NCI-H1694 treated with DMSO at 0.1 percent for 48 hours (cell line): ENCODE data around the gene HDAC4.
"Not testable (repeated sequence)": the region's sequence is repeated elsewhere in the genome, so short reads cannot be mapped to it uniquely, and the experiment has no call there.

Experiments used
- DNase-seq: peaks from one replicate; lab custom pipeline; 2025; lab: John Stamatoyannopoulos, UW

HDAC4 gene

DNA sequence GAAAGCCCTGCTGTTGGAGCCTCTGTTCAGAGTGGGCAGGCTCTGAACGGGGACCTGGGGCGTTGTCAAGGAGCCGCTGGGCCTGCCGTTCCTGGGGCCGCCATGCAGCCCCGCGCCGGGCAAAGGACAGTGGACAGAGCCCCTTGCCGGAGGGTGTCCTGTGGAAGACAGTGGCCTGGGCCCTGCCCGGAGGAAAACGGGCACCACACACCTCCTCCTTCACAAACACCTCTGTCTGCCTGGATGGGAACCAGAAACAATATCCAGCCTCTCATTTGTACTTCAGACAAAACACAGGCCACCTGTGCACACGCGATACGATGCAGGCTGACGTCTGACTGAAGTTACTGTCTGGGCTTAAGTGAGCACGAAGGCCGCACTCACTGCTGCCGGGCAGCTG lies 319.2 kb downstream of the HDAC4 start:
- no peak for DNase-seq

DNA sequence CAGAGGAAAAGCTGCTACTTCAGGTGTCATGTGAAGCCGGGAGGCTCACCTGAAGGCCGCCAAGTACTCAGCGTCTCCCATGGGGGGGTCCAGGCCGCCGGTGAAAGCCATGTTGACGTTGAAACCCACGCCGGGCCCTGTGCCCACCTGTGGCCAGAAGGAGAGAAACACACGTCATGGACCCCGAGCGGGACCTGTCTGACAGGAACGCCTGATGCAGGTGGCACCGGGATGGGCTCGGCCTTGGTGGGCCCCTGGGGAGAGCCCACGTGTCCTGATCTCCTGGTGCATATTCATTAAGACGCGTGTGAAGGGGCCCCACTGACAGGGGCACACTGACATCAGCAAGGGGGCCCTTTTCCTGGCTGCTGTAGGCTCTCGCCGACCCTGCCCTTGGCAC lies 319.8 kb downstream of the HDAC4 start:
- no peak for DNase-seq

DNA sequence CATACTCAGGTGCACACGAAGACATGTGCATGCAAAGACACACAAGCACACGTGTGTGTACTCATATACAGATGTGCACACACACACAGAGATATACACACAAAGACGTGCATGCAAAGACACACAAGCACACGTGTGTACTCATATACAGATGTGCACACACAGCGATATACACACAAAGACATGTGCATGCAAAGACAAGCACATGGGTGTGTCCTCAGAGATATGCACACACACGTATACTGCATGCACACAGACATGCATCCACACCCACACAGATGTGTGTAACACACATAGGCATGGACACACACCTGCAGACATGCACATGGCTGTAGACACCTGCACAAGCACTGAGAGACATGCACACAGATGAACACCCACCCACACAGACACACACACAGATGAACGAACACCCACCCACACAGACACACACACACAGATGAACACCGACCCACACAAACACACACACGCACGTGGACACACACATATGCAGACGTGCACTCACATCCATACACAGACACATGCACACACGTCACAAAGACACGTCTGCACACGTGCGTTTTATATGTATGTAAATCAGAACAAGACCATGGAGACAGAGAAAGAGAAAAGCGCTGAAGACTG lies 321.0 kb downstream of the HDAC4 start:
- DNase-seq = no peak

DNA sequence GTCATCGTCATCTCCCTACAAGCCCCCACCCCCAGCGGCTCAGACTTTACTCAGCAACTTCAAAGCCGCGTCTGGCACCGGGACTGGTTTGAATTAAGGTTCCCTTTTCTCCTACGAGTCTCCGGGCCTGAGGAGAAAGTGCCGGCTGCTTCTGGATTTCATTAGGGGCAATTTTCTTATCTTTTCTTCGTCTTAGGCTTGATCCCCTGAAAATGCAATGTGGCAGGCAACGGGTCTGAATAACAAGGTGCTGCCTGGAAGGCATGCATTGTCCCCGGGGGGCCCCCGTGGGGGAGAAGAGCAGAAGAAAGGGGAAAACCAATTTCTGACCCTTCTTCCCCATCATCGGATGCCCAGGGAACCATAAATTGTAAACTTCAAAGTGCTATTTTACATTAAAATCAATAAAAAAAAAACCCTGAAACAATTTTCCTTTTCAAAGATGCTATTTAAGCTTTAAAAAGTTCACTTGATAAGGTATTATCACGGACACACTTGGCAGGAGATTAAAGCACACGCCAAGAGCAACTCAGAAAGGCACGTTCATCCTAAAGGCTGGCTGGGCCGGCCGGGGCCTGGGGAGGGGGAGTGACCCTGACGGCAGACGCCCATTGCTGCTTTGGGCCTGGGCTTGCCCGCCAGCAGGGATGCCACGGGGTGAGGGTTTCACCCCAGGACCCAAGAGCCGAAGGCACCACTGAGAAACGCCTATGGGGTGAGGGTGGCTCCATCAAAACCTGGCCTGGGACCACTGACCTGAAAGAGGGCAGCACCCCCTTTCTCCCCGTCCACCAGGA lies 322.5 kb downstream of the HDAC4 start:
- DNase-seq = no peak

DNA sequence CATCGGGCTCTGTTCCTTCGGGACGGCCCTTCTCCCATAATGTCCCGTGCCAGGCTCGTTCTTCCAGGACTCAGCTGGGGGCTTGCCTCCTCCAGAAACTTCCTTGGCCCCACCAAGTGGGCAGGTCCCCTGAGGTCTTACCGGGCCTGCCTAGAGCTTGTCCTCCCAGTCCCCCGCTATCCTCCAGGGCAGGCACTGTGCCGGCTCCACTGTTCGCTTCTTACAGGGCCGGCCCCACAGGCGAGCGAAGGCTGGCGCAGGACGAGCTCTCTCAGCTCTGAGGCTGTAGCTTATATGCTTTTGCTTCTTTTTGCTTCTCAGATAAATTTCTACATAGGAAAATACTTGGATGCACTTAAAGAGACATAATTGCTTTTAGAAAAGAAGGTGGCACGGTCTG lies 323.6 kb downstream of the HDAC4 start:
- DNase-seq = no peak

DNA sequence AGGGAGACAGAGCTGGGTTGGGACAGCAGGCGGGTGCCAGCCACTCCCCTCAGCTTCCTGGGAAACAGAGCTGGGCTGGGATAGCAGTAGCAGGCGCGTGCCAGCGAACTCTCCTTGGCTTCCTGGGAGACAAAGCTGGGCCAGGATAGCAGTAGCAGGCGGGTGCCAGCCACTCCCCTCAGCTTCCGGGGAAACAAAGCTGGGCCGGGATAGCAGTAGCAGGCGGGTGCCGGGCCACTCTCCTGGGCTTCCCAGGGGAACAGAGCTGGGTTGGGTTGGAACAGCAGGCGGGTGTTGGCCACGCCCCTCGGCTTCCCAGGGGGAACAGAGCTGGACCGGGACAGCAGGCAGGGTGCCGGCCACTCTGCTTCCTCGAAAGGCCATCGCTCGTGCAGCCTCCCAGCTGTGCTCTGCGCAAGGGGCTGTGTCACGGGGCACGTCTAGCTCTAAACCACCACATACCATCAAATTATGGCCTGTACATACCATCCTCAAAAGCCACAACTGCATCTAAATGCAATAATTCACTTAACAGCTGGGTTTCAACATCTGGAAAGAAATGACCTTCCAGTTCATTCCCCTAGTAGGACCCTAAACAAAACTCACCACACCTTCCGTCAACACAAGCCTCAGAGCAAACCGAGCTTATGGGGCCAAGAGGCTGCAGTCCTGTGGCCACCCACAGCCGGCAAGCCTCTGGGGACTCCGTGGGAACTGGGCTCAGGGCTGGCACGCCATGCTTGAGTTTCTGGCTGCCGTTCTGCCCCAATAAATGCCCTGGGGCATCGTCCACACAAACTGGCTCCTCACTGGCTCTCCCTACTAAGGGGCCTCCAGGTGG lies 324.7 kb downstream of the HDAC4 start:
- no peak for DNase-seq

DNA sequence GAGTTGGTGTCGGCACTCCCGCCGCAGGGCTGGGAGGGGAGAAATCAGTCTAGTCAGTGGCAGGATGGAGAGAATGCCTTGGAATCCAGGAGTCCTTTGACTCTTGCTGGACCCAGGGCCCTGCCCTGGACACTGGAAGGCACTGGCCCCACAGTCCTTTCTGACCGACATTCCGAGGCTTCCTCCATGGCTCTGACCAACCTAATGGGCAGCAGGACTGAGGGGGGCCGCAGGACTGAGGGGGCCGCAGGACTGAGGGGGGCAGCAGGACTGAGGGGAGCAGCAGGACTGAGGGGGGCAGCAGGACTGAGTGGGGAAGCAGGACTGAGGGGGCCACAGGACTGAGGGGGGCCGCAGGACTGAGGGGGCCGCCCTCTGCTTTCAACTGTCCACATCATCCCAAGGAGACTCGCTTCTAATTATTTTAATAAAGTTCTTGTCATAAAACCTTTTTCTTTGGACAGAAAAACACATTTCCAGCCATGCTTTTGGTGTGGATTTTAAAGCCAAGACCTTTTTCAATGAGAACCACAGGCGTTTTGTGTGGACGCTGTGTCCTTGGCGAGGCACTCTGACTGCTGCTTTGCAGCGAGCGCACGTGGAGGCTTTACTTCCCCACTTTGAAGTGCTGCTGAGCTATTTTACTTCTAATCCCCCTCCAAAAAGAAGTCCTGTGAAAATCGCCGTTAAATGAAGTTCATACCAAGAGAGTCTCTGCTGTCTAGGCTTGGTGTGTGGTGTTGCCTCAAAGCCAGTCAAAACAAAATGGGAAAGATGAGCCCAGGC lies 326.9 kb downstream of the HDAC4 start:
- no peak for DNase-seq

DNA sequence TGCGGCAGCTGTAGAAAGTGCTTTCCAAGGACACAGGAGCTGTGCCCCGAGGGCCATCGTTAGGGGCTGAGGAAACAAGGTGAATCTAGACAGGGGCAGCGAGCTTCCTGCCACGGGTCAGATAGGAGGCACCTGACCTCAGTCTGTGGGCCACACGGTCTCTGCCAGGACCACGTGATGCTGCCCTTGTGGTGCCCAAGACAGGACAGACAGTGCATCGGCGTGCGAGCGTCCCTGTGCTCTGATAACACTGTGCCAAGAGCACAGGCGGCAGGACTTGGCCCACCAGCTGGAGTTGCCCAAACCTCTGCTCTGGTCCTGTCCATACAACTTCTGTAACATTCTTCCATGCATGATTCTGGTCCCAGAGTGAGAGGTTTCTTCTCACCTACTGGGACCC lies 327.6 kb downstream of the HDAC4 start:
- no peak for DNase-seq

DNA sequence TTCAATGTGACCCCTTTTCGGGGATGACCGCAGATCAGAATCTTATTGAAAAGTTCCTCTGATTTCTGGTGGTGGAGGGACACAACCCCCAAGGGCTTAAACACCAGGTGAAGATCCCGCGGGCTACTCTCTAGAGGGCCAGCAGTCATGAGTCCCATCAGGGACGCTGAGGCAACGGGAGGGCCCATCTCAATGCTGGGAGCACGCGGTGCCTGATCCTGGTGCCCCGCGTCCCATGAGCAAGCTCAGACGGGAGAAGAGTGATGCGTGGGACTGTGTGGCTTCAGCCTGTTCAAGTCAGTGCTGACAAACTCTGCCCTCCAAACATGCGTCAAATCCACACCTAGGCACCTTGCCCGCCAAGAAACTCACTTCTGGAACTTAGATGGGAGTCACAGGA lies 328.0 kb downstream of the HDAC4 start:
- DNase-seq = no peak

DNA sequence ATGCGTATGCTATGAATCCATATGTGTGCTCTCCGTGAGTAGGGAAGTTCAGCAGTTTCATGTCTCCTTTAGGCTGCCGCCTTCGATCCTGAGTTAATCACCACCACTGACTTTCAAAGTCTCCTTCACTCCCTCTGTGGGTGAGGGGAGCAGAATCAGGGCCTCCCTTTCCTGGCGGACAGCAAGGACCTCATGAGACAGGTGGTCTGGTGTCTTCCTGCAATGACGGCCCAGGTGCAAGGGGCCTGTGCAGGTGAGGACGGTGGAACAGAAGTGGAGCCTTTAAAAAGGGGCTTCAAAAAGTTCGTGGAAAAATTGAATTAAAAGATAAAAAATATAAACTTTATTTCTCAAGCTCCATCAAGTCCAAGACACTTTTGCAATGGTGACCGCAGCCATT lies 330.4 kb downstream of the HDAC4 start:
- DNase-seq = no peak

DNA sequence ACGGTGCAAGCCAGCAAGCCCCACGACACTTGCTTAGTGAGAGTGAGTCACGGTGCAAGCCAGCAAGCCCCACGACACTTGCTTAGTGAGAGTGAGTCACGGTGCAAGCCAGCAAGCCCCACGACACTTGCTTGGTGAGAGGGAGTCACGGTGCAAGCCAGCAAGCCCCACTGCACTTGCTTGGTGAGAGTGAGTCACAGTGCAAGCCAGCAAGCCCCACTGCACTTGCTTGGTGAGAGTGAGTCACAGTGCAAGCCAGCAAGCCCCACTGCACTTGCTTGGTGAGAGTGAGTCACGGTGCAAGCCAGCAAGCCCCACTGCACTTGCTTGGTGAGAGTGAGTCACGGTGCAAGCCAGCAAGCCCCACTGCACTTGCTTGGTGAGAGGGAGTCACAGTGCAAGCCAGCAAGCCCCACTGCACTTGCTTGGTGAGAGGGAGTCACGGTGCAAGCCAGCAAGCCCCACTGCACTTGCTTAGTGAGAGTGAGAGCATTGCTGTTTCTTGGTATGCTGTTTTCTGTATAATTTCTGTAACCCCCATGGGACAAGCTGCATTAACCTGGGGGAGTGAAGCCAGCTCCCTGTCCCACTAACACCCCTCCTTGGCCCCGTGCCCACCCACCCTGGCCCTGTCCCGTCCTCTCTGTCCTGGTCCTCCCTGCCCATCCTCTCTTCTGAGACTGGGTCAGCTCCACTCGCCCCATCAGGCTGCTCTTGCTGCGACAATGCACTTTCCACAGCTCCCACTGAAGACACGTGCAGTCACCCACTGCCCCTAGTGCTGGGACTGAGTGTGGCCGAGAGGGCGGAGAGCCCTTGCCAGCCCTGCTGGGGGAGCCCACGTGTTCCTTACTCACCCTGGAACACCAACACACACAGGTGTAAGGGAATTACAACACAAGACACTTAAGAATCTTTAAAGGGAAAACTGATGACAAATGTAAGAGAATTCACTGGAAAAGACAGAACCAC lies 331.2 kb downstream of the HDAC4 start:
- DNase-seq = not testable (repeated sequence)

DNA sequence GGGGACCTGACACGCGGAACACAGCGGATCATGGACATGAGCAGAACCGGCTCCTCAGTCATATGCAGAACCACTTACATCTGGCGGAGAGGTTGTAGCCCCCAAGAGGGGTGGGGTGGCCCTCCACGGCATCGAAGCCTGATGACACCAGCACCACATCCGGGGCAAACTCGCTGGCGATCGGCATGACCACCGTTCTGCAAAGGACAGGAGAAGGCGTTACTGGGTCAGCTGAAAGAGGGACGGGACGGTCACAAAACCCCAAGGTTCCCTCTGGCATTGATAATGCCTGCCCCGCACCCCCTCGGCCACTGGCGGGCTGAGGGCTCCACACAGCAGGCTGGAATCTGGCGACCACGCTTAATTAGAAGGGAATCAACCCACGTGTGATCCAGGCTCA lies 332.4 kb downstream of the HDAC4 start:
- no peak for DNase-seq

DNA sequence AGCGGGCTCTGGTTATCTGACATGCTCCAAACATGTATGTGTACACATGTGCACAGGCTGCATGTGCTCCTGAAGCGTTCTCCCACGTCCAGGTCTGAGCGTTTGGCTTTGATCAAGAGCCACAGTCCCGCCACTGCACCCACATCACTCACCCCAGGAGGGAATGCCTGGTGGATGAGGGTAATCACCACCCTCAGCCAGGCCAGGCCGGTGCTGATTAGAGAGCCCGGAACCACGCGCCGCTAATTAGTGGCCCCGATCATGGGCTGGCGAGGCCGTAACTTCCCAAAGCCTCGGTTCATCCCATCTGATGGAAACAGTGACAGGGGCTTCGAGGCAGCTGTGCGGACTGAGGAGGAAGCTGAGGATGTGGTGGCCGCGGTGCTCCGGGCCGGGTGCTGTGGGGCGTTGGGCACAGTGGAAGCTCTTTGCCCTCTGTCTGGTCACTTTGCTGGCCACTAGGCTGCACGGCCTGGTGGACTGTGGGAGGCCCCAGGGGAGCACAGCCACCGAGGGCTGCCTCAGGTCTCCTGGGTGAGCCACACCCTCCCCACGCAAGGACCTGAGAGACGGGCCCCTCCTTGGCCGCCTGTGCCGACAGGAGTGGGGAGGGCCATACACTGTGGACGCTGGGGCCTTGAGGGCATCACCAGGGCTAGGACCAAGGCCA lies 333.5 kb downstream of the HDAC4 start:
- no peak for DNase-seq

DNA sequence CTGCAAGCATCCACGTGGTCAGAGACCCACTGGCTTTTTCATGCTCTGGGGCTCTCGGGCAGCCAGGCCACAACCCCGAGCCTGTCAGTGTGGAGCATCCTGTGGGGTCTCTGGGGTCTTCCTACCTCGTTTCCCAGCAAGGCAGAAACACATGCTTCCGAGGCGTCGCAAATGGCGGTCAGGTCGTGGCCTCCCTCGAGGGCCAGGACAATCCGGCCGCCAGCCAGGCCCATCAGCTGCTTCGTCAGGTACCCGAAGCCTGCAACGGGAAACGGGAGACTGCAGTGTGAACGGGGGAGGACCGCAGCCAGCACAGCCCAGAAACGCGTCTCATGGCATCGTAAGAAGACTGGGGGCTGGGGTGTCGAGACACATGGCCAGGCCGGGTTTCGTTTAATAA lies 334.2 kb downstream of the HDAC4 start:
- no peak for DNase-seq

DNA sequence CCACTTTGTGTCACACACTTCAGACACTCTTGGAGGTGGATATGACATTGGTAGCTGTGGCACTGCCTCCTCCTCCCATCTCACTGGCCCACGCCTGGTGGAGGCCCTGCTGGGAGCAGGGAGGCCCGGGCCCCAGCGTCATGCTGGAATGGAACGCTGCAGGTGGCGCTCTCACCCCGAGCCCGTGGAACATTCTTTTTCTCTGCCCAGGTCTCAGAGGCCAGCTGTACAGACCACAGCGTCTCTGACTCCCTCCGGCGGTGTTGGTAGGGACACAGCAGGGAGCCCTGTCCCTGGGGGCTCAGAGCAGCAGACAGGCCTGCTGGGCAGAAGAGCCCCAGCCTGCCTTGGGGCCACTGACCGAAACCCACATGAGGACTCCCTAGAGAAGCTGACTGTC lies 334.9 kb downstream of the HDAC4 start:
- DNase-seq = no peak

DNA sequence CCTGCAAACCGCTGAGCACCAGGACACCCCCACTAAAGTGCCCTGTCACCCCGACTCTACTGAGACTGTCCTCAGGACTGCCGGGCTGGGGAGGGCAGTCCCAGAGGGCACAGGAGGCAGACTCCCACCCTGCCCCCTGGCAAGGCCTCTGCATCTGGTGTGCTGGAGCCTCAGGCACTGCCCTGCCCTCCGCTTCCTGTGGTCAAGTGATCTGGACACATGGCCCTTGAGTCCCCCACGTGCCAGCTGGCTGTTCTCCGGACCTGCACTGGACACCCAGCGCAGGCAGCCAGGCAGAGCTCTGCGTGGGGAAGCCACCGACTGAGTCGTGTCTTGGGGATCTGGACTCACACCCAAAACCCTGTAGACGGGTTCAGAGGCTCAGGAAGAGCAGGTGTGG lies 335.3 kb downstream of the HDAC4 start:
- DNase-seq = no peak

DNA sequence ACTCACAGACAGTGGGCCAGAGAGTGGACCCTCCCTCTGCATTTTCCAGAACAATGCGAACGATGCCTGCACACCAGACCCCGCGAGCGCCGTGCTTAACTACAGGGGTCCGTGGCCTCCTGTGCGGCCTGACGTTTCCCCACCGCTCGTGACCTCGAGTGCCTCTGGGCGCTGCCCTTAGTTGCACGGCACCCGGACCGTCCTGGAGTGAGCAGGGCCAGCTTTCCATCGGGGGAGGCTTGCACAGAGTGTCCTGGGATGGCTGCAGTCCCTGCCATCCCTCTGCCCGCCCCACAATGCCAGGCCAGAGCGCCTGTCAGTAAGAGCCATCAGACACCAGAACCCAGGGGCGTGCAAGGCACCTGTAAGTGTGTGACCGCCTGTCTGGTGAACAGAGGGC lies 335.9 kb downstream of the HDAC4 start:
- no peak for DNase-seq

DNA sequence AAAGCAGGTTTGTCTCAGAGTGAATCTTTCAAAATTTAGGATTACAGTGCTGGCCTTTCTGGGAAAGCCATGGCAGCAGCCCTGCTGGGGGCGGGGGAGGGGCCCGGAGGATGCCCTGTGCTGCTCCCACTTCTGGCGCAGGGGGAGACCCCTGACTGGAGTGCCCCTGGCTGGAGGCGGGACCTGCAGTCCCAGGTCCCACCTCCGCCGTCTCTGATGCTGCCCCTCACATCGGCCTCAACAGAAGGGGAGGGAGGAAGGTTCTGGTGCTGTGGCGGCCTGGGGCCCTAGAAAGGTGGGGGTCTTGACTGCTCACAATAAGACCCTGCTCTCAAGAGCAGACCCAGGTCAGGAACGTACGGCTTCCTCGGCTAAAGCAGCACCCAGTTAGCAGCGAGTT lies 336.6 kb downstream of the HDAC4 start:
- no peak for DNase-seq

DNA sequence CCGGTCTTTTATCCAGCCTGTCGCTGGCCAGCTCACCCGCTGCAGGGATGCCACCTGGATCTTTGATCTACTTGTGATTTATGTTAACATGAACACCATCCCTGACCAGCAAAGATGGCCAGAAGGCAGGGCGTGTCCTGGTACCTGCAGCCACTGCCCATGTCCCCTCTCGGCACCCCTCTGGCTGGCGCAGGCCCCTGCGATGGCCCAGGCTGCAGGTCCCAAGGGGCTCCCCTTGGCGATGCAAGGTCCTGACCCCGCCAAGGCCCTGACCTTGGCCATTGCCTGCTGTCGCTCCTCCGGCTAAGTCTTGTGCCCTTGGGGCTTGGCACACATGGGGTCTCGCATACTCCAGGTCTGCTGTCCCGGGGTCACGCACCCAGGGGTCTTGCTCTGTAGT lies 338.1 kb downstream of the HDAC4 start:
- DNase-seq = no peak

DNA sequence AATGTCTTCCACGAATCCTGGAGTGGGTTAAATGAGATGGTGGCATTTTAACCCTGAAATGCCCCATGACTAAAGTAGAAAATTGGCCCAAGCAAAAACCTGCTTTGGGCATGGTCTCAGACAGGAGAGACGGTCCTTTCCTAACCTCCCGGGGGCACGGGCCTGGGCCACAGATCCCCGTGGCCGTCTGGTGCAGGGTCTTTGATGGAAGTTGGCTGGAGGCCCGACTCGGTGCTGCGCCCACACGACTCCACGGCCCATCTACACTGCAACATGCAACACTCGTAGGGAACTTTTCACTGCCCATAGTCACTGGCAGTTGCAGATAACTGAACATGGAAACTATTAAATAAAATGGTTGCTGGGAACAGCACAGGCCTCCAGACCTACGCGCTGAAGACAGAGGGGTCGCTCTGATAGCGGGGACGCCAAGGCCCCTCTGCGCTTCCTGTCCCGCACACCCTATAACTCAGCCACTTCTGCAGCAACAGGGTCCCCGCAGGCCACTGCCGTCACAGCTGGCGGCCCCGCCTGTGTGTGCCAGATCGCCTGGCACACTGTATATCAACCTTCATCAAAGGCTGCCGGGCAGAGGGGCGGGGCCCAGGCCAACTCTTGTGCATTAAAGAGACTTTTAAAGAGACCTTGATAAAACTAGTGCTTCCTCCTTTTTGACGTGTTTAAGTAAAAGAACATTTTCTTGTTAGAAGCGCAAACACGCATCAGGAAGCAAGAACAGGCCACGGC lies 338.8 kb downstream of the HDAC4 start:
- DNase-seq = no peak
